ENCODE results near the gene TGFBI. TPM values are rescaled to one million over a fixed set of nuclear protein-coding genes. Genes with fewer than 3 reads are reported as not detected.
A peak's percentile ranks its signal among the peaks of the same experiment; 100 is the strongest.

Gene TGFBI
- total RNA-seq, 1 donor from 2014 or later: not detected

DNA sequence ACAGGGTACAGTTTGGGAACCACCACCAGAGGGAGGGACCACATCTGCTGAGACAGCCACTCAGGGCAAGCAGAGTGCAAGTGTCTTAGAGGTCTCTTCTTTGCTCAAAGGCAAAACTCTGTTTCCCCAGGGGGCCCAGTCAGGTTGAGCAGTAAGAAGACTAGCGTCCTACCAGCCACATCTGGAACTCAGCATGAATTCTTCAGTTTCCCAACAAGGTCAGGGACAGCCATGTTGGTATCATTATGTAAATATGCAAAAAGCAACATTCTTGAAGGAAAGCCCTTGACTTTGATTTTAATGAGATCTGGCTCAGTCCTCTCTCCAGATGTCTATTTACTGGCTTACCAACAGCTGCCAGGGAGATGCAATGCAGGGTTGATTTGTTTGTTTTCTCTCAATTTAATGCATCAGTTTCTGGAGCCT is 46.7 kb downstream of the TGFBI start:
- H3K4me1 Mint-ChIP-seq (ENCODE audit: low read depth): peaks cover 10% of the 10 kb centered on the region
- no peak for DNase-seq (ENCODE audit: low spot score)
- H3K4me3 Mint-ChIP-seq: no peak overlapping the region
- H3K27me3 Mint-ChIP-seq (ENCODE audit: insufficient read depth): peaks cover 28% of the 10 kb centered on the region
- no peaks in the 10 kb centered on the region for H3K9me3 Mint-ChIP-seq
- intact Hi-C loops (cut with micrococcal nuclease): no loop called here
- H3K36me3 Mint-ChIP-seq (ENCODE audit: low read depth): no peaks in the 10 kb centered on the region
- no peak overlapping the region for H3K27ac Mint-ChIP-seq

DNA sequence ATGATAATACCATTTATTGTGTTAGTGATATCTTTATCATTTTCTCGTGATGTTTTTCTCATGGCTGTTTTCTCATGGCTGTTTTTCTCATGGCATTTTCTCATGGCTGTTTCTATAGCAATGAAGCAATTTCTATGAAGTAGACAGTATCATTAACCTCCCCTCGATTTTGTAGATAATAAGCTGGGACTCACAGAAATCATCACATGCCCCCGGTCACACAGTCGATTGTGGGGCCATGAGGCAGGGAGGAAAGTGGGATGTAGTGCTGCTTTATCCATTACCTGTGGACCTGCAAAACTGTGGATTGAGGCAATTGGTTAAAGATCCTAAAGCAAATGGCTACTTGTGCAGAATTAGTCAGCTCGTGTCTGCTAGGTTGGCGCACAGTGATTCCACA is 47.3 kb downstream of the TGFBI start:
- DNase-seq (ENCODE audit: low spot score): no peak
- intact Hi-C loops (cut with micrococcal nuclease): no loop called here
- H3K4me1 Mint-ChIP-seq (ENCODE audit: low read depth): peaks cover 14% of the 10 kb centered on the region

GRCh38 chr5:136076881-136077445 is 48.2 kb downstream of the TGFBI start:
- Mint-ChIP-seq H3K4me1 (ENCODE audit: low read depth) (peaks cover 14% of the 10 kb centered on the region), H3K27ac (no peak overlapping the region), H3K4me3 (no peak overlapping the region), H3K36me3 (ENCODE audit: low read depth) (no peaks in the 10 kb centered on the region), H3K27me3 (ENCODE audit: insufficient read depth) (peaks cover 38% of the 10 kb centered on the region), H3K9me3 (no peaks in the 10 kb centered on the region)
- no peak for DNase-seq (ENCODE audit: low spot score)
- intact Hi-C loops (cut with micrococcal nuclease): no loop called here

More for the DNA sequence above, 47.3 kb downstream of the TGFBI start:
- Mint-ChIP-seq H3K36me3 (ENCODE audit: low read depth) (no peaks in the 10 kb centered on the region), H3K4me3 (no peak overlapping the region), H3K27ac (no peak overlapping the region), H3K27me3 (ENCODE audit: insufficient read depth) (peaks cover 33% of the 10 kb centered on the region), H3K9me3 (no peaks in the 10 kb centered on the region)

GRCh38 chr5:136079195-136079985 is 50.6 kb downstream of the TGFBI start:
- peaks cover 14% of the 10 kb centered on the region for H3K4me1 Mint-ChIP-seq (ENCODE audit: low read depth)
- H3K4me3 Mint-ChIP-seq: peak overlapping the region; percentile 65
- no peaks in the 10 kb centered on the region for H3K36me3 Mint-ChIP-seq (ENCODE audit: low read depth)
- no peak for DNase-seq (ENCODE audit: low spot score)
- peaks cover 41% of the 10 kb centered on the region for H3K27me3 Mint-ChIP-seq (ENCODE audit: insufficient read depth)
- intact Hi-C loops (cut with micrococcal nuclease): no loop called here
- no peaks in the 10 kb centered on the region for H3K9me3 Mint-ChIP-seq
- H3K27ac Mint-ChIP-seq: no peak overlapping the region

DNA sequence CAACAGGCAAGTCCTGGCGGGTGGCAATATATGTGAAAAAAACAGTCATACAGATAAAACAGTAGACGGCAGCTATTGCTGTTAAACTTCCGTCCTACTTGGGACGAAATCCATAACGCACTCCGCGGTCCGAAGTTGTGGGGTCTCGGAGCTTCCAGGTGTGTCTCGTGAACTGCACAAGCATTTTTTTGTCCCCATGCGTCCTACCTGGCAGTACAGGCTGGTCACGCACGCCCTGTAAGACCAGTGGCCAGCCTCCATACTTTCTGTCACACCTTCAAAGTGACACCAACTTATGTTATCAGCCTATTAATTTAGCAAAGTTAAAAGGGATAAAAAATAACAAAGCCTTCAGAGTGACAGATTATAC is 51.3 kb downstream of the TGFBI start:
- Mint-ChIP-seq H3K27me3 (ENCODE audit: insufficient read depth) (peaks cover 41% of the 10 kb centered on the region), H3K36me3 (ENCODE audit: low read depth) (no peaks in the 10 kb centered on the region), H3K27ac (peak overlapping the region; percentile 83), H3K4me3 (peak overlapping the region; percentile 65), H3K9me3 (no peaks in the 10 kb centered on the region), H3K4me1 (ENCODE audit: low read depth) (peaks cover 14% of the 10 kb centered on the region)
- no peak for DNase-seq (ENCODE audit: low spot score)
- intact Hi-C loops (cut with micrococcal nuclease): loop anchor here (1.0 kb wide), 1 partner anchor 43 kb away; no protein-coding TSS in a partner anchor

DNA sequence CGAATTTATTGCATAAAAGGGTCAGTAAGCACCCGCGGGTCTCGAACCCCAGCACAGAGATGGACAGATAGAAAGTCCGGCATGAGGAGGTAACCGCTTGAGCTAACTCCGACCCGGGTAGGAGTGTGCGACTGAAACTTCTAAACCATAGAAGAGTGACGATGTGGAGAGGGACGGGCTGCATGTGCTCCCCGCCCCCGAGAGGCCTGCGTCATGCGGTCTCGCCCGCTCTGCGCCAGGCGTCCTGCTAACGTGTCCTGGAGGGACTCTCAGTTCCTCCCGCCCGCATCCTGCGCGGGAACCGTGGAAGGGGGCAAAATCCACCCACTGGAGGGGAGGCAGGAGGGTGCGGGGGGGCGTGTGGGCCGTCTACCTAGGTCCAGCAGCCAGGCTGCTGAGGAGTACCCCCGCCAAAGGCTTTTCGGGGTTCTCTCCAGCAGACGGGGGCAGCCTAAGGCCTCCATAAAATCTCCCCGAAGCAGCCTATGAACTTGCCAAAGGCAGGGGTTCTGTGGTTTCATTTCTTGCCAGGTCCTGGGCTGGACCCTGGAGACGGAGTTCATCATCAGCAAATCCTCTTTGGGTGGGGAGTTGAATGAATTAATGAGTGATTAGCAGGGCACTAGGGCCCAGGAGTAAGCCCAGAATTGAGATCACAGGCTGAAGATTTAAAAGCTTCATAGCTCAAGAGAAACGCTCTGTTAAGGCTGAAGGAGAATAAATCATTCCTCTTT is 51.9 kb downstream of the TGFBI start:
- peaks cover 41% of the 10 kb centered on the region for H3K27me3 Mint-ChIP-seq (ENCODE audit: insufficient read depth)
- peak; percentile 59 for DNase-seq (ENCODE audit: low spot score)
- peak overlapping the region; percentile 65 for H3K4me3 Mint-ChIP-seq
- intact Hi-C loops (cut with micrococcal nuclease): loop anchor here (1.0 kb wide), 1 partner anchor 43 kb away; no protein-coding TSS in a partner anchor
- no peaks in the 10 kb centered on the region for H3K9me3 Mint-ChIP-seq
- peaks cover 14% of the 10 kb centered on the region for H3K4me1 Mint-ChIP-seq (ENCODE audit: low read depth)
- H3K36me3 Mint-ChIP-seq (ENCODE audit: low read depth): no peaks in the 10 kb centered on the region
- H3K27ac Mint-ChIP-seq: peak overlapping the region; percentile 83

GRCh38 chr5:136081217-136081591 is 52.4 kb downstream of the TGFBI start:
- intact Hi-C loops (cut with micrococcal nuclease): no loop called here
- Mint-ChIP-seq H3K4me1 (ENCODE audit: low read depth) (peaks cover 14% of the 10 kb centered on the region), H3K4me3 (no peak overlapping the region), H3K27ac (no peak overlapping the region), H3K36me3 (ENCODE audit: low read depth) (no peaks in the 10 kb centered on the region), H3K27me3 (ENCODE audit: insufficient read depth) (peaks cover 38% of the 10 kb centered on the region), H3K9me3 (no peaks in the 10 kb centered on the region)
- no peak for DNase-seq (ENCODE audit: low spot score)

GRCh38 chr5:136082390-136083193 is 53.8 kb downstream of the TGFBI start:
- intact Hi-C loops (cut with micrococcal nuclease): loop anchor here (1.0 to 2.0 kb wide), 5 partner anchors 51 to 195 kb away; no protein-coding TSS in a partner anchor
- Mint-ChIP-seq H3K27ac (no peak overlapping the region), H3K4me1 (ENCODE audit: low read depth) (peaks cover 14% of the 10 kb centered on the region), H3K9me3 (no peaks in the 10 kb centered on the region), H3K36me3 (ENCODE audit: low read depth) (no peaks in the 10 kb centered on the region), H3K4me3 (no peak overlapping the region), H3K27me3 (ENCODE audit: insufficient read depth) (peaks cover 42% of the 10 kb centered on the region)
- DNase-seq (ENCODE audit: low spot score): peak; percentile 20

DNA sequence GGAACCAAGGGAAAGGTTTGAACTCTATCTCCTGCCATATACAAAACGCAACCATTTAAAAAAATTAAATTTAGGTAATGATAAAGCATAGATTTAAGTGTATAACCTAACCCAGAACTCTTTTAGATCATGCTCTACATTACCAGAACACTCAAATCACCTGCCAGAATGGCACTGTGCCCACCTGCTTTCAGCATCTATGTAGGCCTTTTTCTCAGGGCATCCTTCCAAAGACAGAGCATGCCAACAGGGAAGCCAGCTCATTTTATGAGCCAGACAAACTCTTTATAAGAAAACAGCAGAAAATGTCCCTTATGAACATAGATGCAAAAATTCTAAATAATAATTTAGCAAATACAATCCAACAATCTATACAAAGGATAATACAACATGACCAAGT is 55.9 kb downstream of the TGFBI start:
- Mint-ChIP-seq H3K9me3 (no peaks in the 10 kb centered on the region), H3K36me3 (ENCODE audit: low read depth) (no peaks in the 10 kb centered on the region), H3K27me3 (ENCODE audit: insufficient read depth) (peaks cover 29% of the 10 kb centered on the region), H3K4me1 (ENCODE audit: low read depth) (peaks cover 12% of the 10 kb centered on the region), H3K4me3 (no peak overlapping the region), H3K27ac (no peak overlapping the region)
- no peak for DNase-seq (ENCODE audit: low spot score)
- intact Hi-C loops (cut with micrococcal nuclease): no loop called here

DNA sequence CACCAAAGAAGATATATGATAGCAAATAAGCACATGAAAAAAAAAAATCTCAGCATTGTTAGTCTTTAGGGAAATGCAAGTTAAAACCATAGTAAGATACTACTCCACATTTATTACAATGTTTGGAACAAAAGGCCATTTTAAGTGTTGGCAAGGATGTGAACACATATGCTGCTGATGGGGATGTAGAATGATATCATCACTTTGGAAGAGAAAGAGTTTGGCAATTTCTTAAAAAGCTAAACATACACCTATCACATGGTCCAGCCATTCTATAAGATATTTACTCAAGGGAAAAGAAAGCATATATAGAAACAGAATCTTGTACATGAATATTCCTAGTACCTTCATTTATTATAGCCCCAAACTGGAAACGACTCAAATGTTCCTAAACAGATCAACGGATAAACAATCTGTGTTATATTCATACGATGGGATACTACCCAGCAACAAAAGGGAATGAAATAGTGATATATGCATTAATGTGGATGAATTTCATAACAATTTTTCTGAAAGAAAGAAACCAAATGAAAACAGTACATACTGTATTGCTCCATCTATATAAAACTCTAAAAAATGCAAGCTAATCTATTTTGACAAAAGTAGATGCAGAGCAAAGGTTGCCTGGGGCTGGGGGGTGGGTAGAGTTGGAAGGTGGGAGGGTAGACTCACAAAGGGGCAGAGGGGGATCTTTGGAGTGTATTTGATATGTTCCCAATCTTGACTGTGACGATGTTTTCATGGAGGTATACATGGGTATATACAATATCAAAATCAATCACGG is 58.2 kb downstream of the TGFBI start:
- H3K9me3 Mint-ChIP-seq: no peaks in the 10 kb centered on the region
- intact Hi-C loops (cut with micrococcal nuclease): no loop called here
- no peak overlapping the region for H3K27ac Mint-ChIP-seq
- H3K4me3 Mint-ChIP-seq: no peak overlapping the region
- DNase-seq (ENCODE audit: low spot score): no peak
- no peaks in the 10 kb centered on the region for H3K4me1 Mint-ChIP-seq (ENCODE audit: low read depth)
- peaks cover 9% of the 10 kb centered on the region for H3K27me3 Mint-ChIP-seq (ENCODE audit: insufficient read depth)
- no peaks in the 10 kb centered on the region for H3K36me3 Mint-ChIP-seq (ENCODE audit: low read depth)

DNA sequence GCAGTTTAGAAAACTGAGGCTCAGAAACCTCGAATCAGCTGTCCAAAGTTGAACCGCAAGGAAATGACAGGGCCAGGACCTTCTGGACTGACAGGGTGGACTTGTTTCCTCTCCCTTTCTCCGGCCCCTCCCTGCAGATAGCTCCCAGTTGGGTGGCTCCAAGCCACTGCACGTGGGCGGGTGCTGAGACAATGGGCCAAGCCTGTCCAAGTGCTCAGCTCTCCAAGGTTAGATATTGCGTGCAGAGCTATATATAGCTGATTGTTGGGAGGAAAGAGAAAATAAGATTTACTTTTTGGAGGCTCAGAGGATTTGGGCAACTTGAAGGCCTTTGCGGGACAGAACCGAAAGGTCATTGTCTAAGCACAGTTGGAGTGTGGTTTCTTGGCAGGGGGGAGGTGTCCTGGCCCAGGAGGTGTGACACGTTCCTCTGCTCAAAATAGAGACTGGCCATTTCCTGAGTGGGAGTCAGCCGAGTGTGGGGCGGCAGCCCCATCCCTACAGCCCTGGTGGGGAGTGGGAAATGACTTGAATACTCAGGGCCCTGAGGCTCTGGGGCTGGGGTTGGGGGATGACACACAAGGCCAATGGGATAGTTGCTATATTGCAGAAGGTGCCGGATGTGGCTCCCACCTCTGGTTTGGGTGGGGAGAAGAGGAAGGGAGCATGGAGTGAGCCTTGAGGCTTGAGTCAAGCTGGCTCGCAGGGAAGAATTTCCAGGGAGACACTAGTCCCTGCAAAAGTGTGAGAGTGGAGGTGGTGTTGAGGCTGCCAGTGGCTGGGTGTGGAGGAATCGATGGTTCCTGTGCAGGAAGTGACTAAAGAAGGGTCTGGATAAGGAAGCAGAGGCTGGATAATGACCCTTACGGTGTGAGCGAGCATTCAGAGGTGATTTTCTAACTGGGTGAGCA is 59.4 kb downstream of the TGFBI start:
- Mint-ChIP-seq H3K27me3 (ENCODE audit: insufficient read depth) (peaks cover 10% of the 10 kb centered on the region), H3K4me1 (ENCODE audit: low read depth) (no peaks in the 10 kb centered on the region), H3K9me3 (no peaks in the 10 kb centered on the region), H3K27ac (no peak overlapping the region), H3K4me3 (no peak overlapping the region), H3K36me3 (ENCODE audit: low read depth) (no peaks in the 10 kb centered on the region)
- no peak for DNase-seq (ENCODE audit: low spot score)
- intact Hi-C loops (cut with micrococcal nuclease): no loop called here

Measured in activated T-helper 1 cell treated with anti-CD3 and anti-CD28 coated beads, Interleukin-12 subunit alpha, Interleukin-12 subunit beta, Interleukin-2, Interleukin-4 antibody, amounts not matched to agents 30 ng/mL and 10 ng/mL and 1 ng/mL, durations not matched to agents 14 hours and 24 hours and 36 hours (primary cell).